Activated B cell treated with CpG ODN at 0.5 μM for 24 hours (primary cell): ENCODE data around the gene TM9SF3. TPM values are rescaled to one million over a fixed set of nuclear protein-coding genes. Genes with fewer than 3 reads are reported as not detected.

Experiments used
- ATAC-seq: fragments of 200-7000 bp; cut with Tn5 transposase; one replicate; pipeline ENCODE4 v1.10.0; 2021; ENCODE audit warnings: low read depth, mild to moderate bottlenecking, moderate library complexity
- CTCF ChIA-PET: fragments of 350-600 bp; sonication (Branson Sonifier 250); formaldehyde crosslinking; loops from one replicate; lab custom pipeline; 2021; ENCODE audit warnings: antibody characterized with exemption; lab: Charles Lee
- POLR2A ChIA-PET: fragments of 350-600 bp; sonication (Branson Sonifier 250); formaldehyde crosslinking; loops from one replicate; lab custom pipeline; 2021; ENCODE audit warnings: antibody characterized with exemption; lab: Charles Lee
- DNase-seq: peaks from one replicate; pipeline ENCODE4 v3.0.0; 2022
- H3K27ac Mint-ChIP-seq: one replicate; pipeline ENCODE4 v1.8.0; 2020; ENCODE audit warnings: mixed read lengths
- H3K27me3 Mint-ChIP-seq: one replicate; pipeline ENCODE4 v1.8.0; 2021; ENCODE audit warnings: mixed read lengths
- H3K36me3 Mint-ChIP-seq: one replicate; pipeline ENCODE4 v1.8.0; 2021; ENCODE audit warnings: low read depth, mixed read lengths
- H3K4me1 Mint-ChIP-seq: one replicate; pipeline ENCODE4 v1.8.0; 2021; ENCODE audit warnings: mixed read lengths
- H3K4me3 Mint-ChIP-seq: one replicate; pipeline ENCODE4 v1.8.0; 2020; ENCODE audit warnings: mild to moderate bottlenecking, mixed read lengths
- H3K9me3 Mint-ChIP-seq: one replicate; pipeline ENCODE4 v1.8.0; 2020; ENCODE audit warnings: mixed read lengths
- intact Hi-C: fragments of 100-400 bp; cut with micrococcal nuclease; formaldehyde crosslinking; loops from one replicate; pipeline ENCODE4 v1.15.1; 2024
- total RNA-seq: library from RNA; stranded (reverse); gene quantifications from 2 replicates; pipeline ENCODE4 v1.2.3, GENCODE V29; 2022
- TF ChIP-seq, protein P1 (sequence below): fragments of 200-600 bp; IDR thresholded peaks from one replicate; pipeline ENCODE4 v1.8.0; 2022; ENCODE audit warnings: antibody characterized with exemption, mild to moderate bottlenecking

TM9SF3 gene
- total RNA-seq, result 61.7 and 62.7 TPM in 2 replicates

DNA sequence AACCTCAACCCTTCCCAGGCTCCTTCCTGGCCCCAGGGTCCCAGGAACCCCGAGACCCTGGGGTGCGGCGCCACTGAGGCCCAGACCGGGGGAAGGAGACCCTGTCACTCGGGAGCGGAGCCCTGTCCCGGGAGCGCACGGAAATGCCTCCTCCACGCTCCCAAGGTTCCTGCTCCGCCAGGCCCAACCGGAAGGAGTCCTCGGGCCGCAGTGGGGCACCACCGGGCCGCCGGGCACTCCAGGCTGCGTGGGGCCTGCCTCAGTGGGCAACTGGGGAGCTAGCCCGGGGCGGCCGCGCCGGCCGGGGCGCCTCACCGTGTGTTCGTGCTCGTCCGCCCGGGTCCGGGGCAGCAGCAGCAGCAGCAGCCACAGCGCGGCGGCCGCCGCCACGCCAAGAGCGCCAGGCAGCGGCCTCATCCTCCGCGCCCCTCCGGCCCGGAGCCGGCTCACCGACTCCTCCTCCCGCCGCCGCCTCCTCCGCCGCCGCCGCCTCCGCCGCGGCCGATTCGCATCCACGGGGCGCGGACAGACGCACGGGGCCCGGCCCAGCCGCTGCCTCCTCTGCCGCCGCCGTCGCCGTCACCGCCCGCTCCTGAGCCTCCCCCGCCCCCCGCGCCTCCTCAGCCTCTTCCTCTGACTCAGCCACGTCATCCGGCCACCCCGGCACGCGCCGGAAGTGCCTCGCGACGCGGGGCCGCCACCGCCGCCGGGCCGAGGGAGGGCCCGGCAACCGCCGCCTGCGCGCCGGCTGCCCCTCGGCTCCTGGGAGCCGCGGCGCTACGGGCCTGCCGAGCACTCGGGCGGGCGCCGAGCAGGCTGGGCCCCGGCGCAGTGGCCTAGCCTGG, at the start of gene TM9SF3:
Gene TM9SF3 (minus strand): TSS at position 594 of the 845 bp plus-strand sequence. CDS start 177 bp downstream, at position 417.
- peak within 1 kb of the TSS; percentile 71 for H3K27ac Mint-ChIP-seq
- peak within 1 kb of the TSS; percentile 87 for H3K4me3 Mint-ChIP-seq
- CTCF ChIA-PET, result interaction anchor here (0.8 kb wide), 1 partner anchor 12 kb away, joined by 3 read pairs; no protein-coding TSS in a partner anchor
- POLR2A ChIA-PET, result interaction anchor here (1.1 kb wide), 1 partner anchor 30 kb away, joined by 3 read pairs; no protein-coding TSS in a partner anchor
- intact Hi-C loops, result loop anchor here (1.0 to 2.0 kb wide), 5 partner anchors 73 to 912 kb away; partner anchors contain the start of genes MMS19, PIK3AP1, TLL2 and UBTD1
- DNase-seq, result peak; percentile 84
- no peaks in the 10 kb centered on the region for H3K27me3 Mint-ChIP-seq
- H3K4me1 Mint-ChIP-seq, result peaks cover 36% of the 10 kb centered on the region
- peak; percentile 82 for ATAC-seq
- H3K9me3 Mint-ChIP-seq, result no peaks in the 10 kb centered on the region
- peaks cover 6% of the 10 kb centered on the region for H3K36me3 Mint-ChIP-seq
- TF ChIP-seq, protein P1, sequence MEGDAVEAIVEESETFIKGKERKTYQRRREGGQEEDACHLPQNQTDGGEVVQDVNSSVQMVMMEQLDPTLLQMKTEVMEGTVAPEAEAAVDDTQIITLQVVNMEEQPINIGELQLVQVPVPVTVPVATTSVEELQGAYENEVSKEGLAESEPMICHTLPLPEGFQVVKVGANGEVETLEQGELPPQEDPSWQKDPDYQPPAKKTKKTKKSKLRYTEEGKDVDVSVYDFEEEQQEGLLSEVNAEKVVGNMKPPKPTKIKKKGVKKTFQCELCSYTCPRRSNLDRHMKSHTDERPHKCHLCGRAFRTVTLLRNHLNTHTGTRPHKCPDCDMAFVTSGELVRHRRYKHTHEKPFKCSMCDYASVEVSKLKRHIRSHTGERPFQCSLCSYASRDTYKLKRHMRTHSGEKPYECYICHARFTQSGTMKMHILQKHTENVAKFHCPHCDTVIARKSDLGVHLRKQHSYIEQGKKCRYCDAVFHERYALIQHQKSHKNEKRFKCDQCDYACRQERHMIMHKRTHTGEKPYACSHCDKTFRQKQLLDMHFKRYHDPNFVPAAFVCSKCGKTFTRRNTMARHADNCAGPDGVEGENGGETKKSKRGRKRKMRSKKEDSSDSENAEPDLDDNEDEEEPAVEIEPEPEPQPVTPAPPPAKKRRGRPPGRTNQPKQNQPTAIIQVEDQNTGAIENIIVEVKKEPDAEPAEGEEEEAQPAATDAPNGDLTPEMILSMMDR, result no peak

GRCh38 chr10:96636551-96636950, 49.7 kb upstream of the TM9SF3 start:
- H3K9me3 Mint-ChIP-seq, result no peaks in the 10 kb centered on the region
- TF ChIP-seq, protein P1, result no peak
- ChIA-PET POLR2A (no interaction called here), CTCF (no interaction called here)
- intact Hi-C loops, result no loop called here
- no peak for DNase-seq
- peaks cover 15% of the 10 kb centered on the region for H3K4me1 Mint-ChIP-seq
- no peak for ATAC-seq
- no peak overlapping the region for H3K4me3 Mint-ChIP-seq
- H3K36me3 Mint-ChIP-seq, result peaks cover 79% of the 10 kb centered on the region
- H3K27me3 Mint-ChIP-seq, result no peaks in the 10 kb centered on the region
- peak overlapping the region; percentile 25 for H3K27ac Mint-ChIP-seq

DNA sequence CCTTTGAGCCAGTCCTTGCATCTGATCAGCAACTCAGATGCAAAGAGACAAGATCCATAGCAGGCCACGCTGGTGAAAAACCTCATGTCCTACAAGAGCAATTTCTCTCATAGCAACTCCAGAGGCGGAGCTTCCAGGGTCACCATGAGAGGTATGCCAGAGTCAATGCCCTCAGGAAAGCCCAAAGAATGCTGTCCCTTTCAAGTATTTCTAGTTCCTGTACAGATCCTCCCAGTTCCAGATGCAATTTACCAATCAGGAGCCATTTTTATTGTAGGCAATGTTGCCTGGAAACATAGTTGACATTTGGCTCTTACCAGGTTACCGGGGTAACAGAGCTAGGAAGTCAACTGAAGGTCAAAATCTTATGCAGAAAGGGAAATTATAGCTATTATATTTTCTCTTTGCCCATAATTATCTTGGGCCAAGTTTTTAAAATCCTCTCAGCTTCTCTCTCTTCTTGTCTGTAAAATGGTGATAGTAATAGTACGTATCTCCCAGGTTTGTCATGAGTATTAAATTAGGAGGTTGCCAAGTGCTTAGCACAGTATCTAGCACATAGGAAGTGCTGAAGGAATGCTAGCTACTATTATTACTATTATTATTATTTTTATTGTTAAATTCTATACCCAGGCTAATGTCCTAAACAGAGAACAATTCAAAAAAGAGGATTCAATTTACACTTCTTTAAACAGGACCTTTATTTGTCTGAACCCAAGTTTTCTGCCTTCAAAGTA, 46.3 kb upstream of the TM9SF3 start:
- Mint-ChIP-seq H3K27ac (no peak overlapping the region), H3K9me3 (no peaks in the 10 kb centered on the region), H3K27me3 (no peaks in the 10 kb centered on the region), H3K36me3 (peaks cover 77% of the 10 kb centered on the region), H3K4me1 (peaks cover 6% of the 10 kb centered on the region), H3K4me3 (no peak overlapping the region)
- ATAC-seq (no peak), DNase-seq (no peak)
- intact Hi-C loops, result no loop called here
- ChIA-PET CTCF (interaction anchor here (1.4 kb wide), 1 partner anchor 7 kb away, joined by 3 read pairs; no protein-coding TSS in a partner anchor), POLR2A (interaction anchor here (0.5 kb wide), 1 partner anchor 80 kb away, joined by 5 read pairs; no protein-coding TSS in a partner anchor)
- TF ChIP-seq, protein P1, result no peak

GRCh38 chr10:96627292-96627691, 40.5 kb upstream of the TM9SF3 start:
- ATAC-seq, result no peak
- H3K27me3 Mint-ChIP-seq, result no peaks in the 10 kb centered on the region
- no peak for DNase-seq
- H3K27ac Mint-ChIP-seq, result no peak overlapping the region
- no peaks in the 10 kb centered on the region for H3K4me1 Mint-ChIP-seq
- H3K4me3 Mint-ChIP-seq, result no peak overlapping the region
- no peaks in the 10 kb centered on the region for H3K9me3 Mint-ChIP-seq
- TF ChIP-seq, protein P1, result no peak
- CTCF ChIA-PET, result no interaction called here
- intact Hi-C loops, result no loop called here
- POLR2A ChIA-PET, result no interaction called here
- peaks cover 84% of the 10 kb centered on the region for H3K36me3 Mint-ChIP-seq
